Small intestine (tissue), 7 donors: ENCODE results near the gene UVSSA. TPM values are rescaled to one million over a fixed set of nuclear protein-coding genes. Genes with fewer than 3 reads are reported as not detected.
"Not testable (repeated sequence)": the region's sequence is repeated elsewhere in the genome, so short reads cannot be mapped to it uniquely, and the experiment has no call there.

ENCODE experiments used
- DNase-seq, 2 donors: peaks; one replicate each; pipeline versions ENCODE4 v3.0.0 to v3.0.0-alpha.2; 2013
- FAIRE-seq: peaks from 2 replicates; lab custom pipeline; 2012; peaks lifted over from hg19 to GRCh38; lab: Jason Lieb, UNC
- H3K27ac ChIP-seq, 3 donors: one replicate each; pipeline ENCODE4 v1.5.1; 2013; ENCODE audit warnings: low read length in 2 of 3, mild to moderate bottlenecking in 2 of 3, control low read depth in 1 of 3, inconsistent platforms in 1 of 3, low read depth in 1 of 3, moderate library complexity in 1 of 3
- H3K27me3 ChIP-seq, 3 donors: one replicate each; pipeline ENCODE4 v1.6.1; 2013; ENCODE audit warnings: low read length in 3 of 3, inconsistent platforms in 1 of 3; ENCODE audit not compliant: control insufficient read depth in 3 of 3, insufficient read depth in 3 of 3
- H3K36me3 ChIP-seq, 3 donors: one replicate each; pipeline ENCODE4 v1.6.1; 2013; ENCODE audit warnings: low read length in 3 of 3, inconsistent platforms in 1 of 3, low read depth in 1 of 3, mild to moderate bottlenecking in 1 of 3, moderate library complexity in 1 of 3; ENCODE audit not compliant: control insufficient read depth in 3 of 3, insufficient read depth in 2 of 3
- H3K4me1 ChIP-seq, 3 donors: one replicate each; pipeline ENCODE4 v1.6.1; 2013; ENCODE audit warnings: low read length in 2 of 3, inconsistent platforms in 1 of 3, low read depth in 1 of 3, mild to moderate bottlenecking in 1 of 3, moderate library complexity in 1 of 3; ENCODE audit not compliant: control insufficient read depth in 3 of 3, insufficient read depth in 2 of 3
- H3K4me3 ChIP-seq, 3 donors: one replicate each; pipeline ENCODE4 v1.5.1; 2013; ENCODE audit warnings: low read length in 3 of 3, control low read depth in 1 of 3, inconsistent platforms in 1 of 3, low read depth in 1 of 3, mild to moderate bottlenecking in 1 of 3, moderate library complexity in 1 of 3
- H3K9me3 ChIP-seq, 2 donors: one replicate each; pipeline ENCODE4 v1.6.1; 2013; ENCODE audit warnings: low read depth in 1 of 2, low read length in 1 of 2; ENCODE audit not compliant: control insufficient read depth in 2 of 2, insufficient read depth in 1 of 2
- WGBS, 3 donors: extraction: QIAGEN DNeasy Blood & Tissue Kit; methylation state at CpG; one replicate each; pipeline ENCODE4 v1.1.7; 2013; 5-methylcytosine and 5-hydroxymethylcytosine counted together
- polyA plus RNA-seq, 4 donors: library from polyadenylated mRNA; stranded (reverse) in 3 of 4; unstranded in 1 of 4; fragments of 200-250 nt in 3 of 4; fragments of 120-200 nt in 1 of 4; gene quantifications; one replicate each; pipeline versions ENCODE4 v1.2.1 to v1.2.3, GENCODE V29; 2013
- donor health status: healthy with polysubstance abuse.
- donor health status: control.
- donor health status: control.
- donor health status: Bipolar disorder and iron deficiency.
- donor health status: healthy.

The UVSSA gene
- polyA plus RNA-seq, 4 donors, result 8.5 to 20.3 (median 9.8) TPM

- Histone ChIP-seq H3K4me1 (no peaks in the 10 kb centered on the region), H3K27ac (no peak overlapping the region), H3K9me3 (no peaks in the 10 kb centered on the region), H3K4me3 (no peak overlapping the region), H3K27me3 (no peaks in the 10 kb centered on the region), H3K36me3 (peaks cover 3 to 71% (median 9%) of the 10 kb centered on the region in 3 donors)
- FAIRE-seq, result no peak
- DNase-seq, result no peak
- 93 to 95% (median 95%) methylated on average over 11 to 12 of the region's 12 CpGs for WGBS, 3 donors
Observed at GRCh38 chr4:1381181-1381621, 34.2 kb downstream of the UVSSA start.

- Histone ChIP-seq H3K27ac (no peak overlapping the region), H3K4me3 (no peak overlapping the region), H3K27me3 (no peaks in the 10 kb centered on the region), H3K4me1 (no peaks in the 10 kb centered on the region), H3K9me3 (no peaks in the 10 kb centered on the region), H3K36me3 (peaks cover 6 to 68% (median 9%) of the 10 kb centered on the region in 3 donors)
- DNase-seq (no peak), FAIRE-seq (no peak)
- 95 to 99% (median 96%) methylated on average over 24 of the region's 24 CpGs for WGBS, 3 donors
Observed at GRCh38 chr4:1381944-1382541, 35.0 kb downstream of the UVSSA start.

- Histone ChIP-seq H3K9me3 (no peaks in the 10 kb centered on the region), H3K27ac (no peak overlapping the region), H3K4me3 (no peak overlapping the region), H3K36me3 (peaks cover 6 to 62% (median 9%) of the 10 kb centered on the region in 3 donors), H3K4me1 (no peaks in the 10 kb centered on the region), H3K27me3 (no peaks in the 10 kb centered on the region)
- WGBS, 3 donors, result 87 to 91% (median 90%) methylated on average over 25 to 27 of the region's 27 CpGs
- no peak for DNase-seq
- no peak for FAIRE-seq
Observed at GRCh38 chr4:1382776-1383727, 36.0 kb downstream of the UVSSA start.

- no peak for FAIRE-seq
- H3K27me3 ChIP-seq, result no peaks in the 10 kb centered on the region
- no peak for DNase-seq
- WGBS, 3 donors, result 90 to 94% (median 91%) methylated on average over 33 to 34 of the region's 34 CpGs
- H3K4me3 ChIP-seq, result no peak overlapping the region
- H3K27ac ChIP-seq, result no peak overlapping the region
- no peaks in the 10 kb centered on the region for H3K4me1 ChIP-seq
- peaks cover 6 to 57% (median 9%) of the 10 kb centered on the region in 3 donors for H3K36me3 ChIP-seq
- H3K9me3 ChIP-seq, result no peaks in the 10 kb centered on the region
Observed at GRCh38 chr4:1383728-1384591, 37.0 kb downstream of the UVSSA start.

GRCh38 chr4:1384675-1385372 lies 37.8 kb downstream of the UVSSA start:
- peaks cover 6 to 53% (median 9%) of the 10 kb centered on the region in 3 donors for H3K36me3 ChIP-seq
- no peaks in the 10 kb centered on the region for H3K4me1 ChIP-seq
- no peak overlapping the region for H3K4me3 ChIP-seq
- no peaks in the 10 kb centered on the region for H3K27me3 ChIP-seq
- WGBS, 3 donors, result 90 to 93% (median 92%) methylated on average over 14 to 16 of the region's 16 CpGs
- no peak for DNase-seq
- peaks cover 0 to 7% of the 10 kb centered on the region in 2 donors for H3K9me3 ChIP-seq
- no peak overlapping the region for H3K27ac ChIP-seq
- no peak for FAIRE-seq

GRCh38 chr4:1385373-1386340 lies 38.6 kb downstream of the UVSSA start:
- Histone ChIP-seq H3K4me1 (no peaks in the 10 kb centered on the region), H3K4me3 (no peak overlapping the region)
- 95 to 96% (median 95%) methylated on average over 44 of the region's 44 CpGs for WGBS, 3 donors

GRCh38 chr4:1393363-1393762 lies 46.4 kb downstream of the UVSSA start:
- not testable (repeated sequence) for DNase-seq, H3K4me3 ChIP-seq, H3K27me3 ChIP-seq, H3K27ac ChIP-seq, H3K4me1 ChIP-seq, FAIRE-seq
- WGBS, 3 donors, result 94 to 97% (median 96%) methylated on average over 5 of the region's 5 CpGs
- peaks cover 0 to 16% (median 8%) of the 10 kb centered on the region in 3 donors for H3K36me3 ChIP-seq
- peaks cover 3 to 34% of the 10 kb centered on the region in 2 donors for H3K9me3 ChIP-seq

More at GRCh38 chr4:1385373-1386340, 38.6 kb downstream of the UVSSA start:
- H3K9me3 ChIP-seq, result peaks cover 0 to 7% of the 10 kb centered on the region in 2 donors
- H3K36me3 ChIP-seq, result peaks cover 6 to 52% (median 9%) of the 10 kb centered on the region in 3 donors
- FAIRE-seq (no peak), DNase-seq (no peak)
- no peaks in the 10 kb centered on the region for H3K27me3 ChIP-seq
- no peak overlapping the region for H3K27ac ChIP-seq
